ENCODE results near the gene ZNRF3. TPM values are rescaled to one million over a fixed set of nuclear protein-coding genes. Genes with fewer than 3 reads are reported as not detected.

Gene ZNRF3
- total and polyA plus RNA-seq, 8 donors: 2.4 to 6.8 (median 3.9) TPM

GRCh38 chr22:28931844-28932567, 48.6 kb downstream of the ZNRF3 start:
- 63 to 67% methylated on average over 5 of the region's 5 CpGs for WGBS, 2 donors
- no peak overlapping the region for H3K27ac ChIP-seq
- ATAC-seq: peak in 2 of 4 donors; percentile 17 to 18
- intact Hi-C loops (cut with DNase I): no loop called here
- peaks cover 5 to 33% (median 16%) of the 10 kb centered on the region in 3 donors for H3K4me1 ChIP-seq
- no peaks in the 10 kb centered on the region for H3K27me3 ChIP-seq
- H3K9me3 ChIP-seq: no peaks in the 10 kb centered on the region
- H3K4me3 ChIP-seq: no peak overlapping the region
- H3K36me3 ChIP-seq: no peaks in the 10 kb centered on the region
- FAIRE-seq: no peak
- TF ChIP-seq, protein P1, sequence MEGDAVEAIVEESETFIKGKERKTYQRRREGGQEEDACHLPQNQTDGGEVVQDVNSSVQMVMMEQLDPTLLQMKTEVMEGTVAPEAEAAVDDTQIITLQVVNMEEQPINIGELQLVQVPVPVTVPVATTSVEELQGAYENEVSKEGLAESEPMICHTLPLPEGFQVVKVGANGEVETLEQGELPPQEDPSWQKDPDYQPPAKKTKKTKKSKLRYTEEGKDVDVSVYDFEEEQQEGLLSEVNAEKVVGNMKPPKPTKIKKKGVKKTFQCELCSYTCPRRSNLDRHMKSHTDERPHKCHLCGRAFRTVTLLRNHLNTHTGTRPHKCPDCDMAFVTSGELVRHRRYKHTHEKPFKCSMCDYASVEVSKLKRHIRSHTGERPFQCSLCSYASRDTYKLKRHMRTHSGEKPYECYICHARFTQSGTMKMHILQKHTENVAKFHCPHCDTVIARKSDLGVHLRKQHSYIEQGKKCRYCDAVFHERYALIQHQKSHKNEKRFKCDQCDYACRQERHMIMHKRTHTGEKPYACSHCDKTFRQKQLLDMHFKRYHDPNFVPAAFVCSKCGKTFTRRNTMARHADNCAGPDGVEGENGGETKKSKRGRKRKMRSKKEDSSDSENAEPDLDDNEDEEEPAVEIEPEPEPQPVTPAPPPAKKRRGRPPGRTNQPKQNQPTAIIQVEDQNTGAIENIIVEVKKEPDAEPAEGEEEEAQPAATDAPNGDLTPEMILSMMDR (IDR thresholded peaks at IDR 0.05): no peak
- DNase-seq: no peak

- Histone ChIP-seq H3K4me1 (peaks cover 5 to 27% (median 14%) of the 10 kb centered on the region in 3 donors), H3K27me3 (no peaks in the 10 kb centered on the region), H3K9me3 (no peaks in the 10 kb centered on the region), H3K36me3 (no peaks in the 10 kb centered on the region), H3K27ac (no peak overlapping the region), H3K4me3 (no peak overlapping the region)
- TF ChIP-seq, protein P1 (IDR thresholded peaks at IDR 0.05): no peak
- FAIRE-seq (no peak), DNase-seq (no peak), ATAC-seq (peak; percentile 56 to 80 (median 68))
- 5 to 7% methylated on average over 2 of the region's 2 CpGs for WGBS, 2 donors
- intact Hi-C loops (cut with DNase I): no loop called here
Observed at GRCh38 chr22:28933321-28933720, 49.9 kb downstream of the ZNRF3 start.

- Histone ChIP-seq H3K4me1 (peaks cover 5 to 27% (median 14%) of the 10 kb centered on the region in 3 donors), H3K9me3 (no peaks in the 10 kb centered on the region), H3K27me3 (no peaks in the 10 kb centered on the region), H3K36me3 (no peaks in the 10 kb centered on the region), H3K27ac (no peak overlapping the region), H3K4me3 (no peak overlapping the region)
- TF ChIP-seq, protein P1 (IDR thresholded peaks at IDR 0.05): no peak
- ATAC-seq (no peak), FAIRE-seq (no peak), DNase-seq (no peak)
- intact Hi-C loops (cut with DNase I): no loop called here
- WGBS, 2 donors: 58 to 59% methylated on average over 3 of the region's 3 CpGs
Observed at GRCh38 chr22:28934026-28934425, 50.7 kb downstream of the ZNRF3 start.

GRCh38 chr22:28935140-28935539, 51.8 kb downstream of the ZNRF3 start:
- no peaks in the 10 kb centered on the region for H3K9me3 ChIP-seq
- H3K27ac ChIP-seq: no peak overlapping the region
- intact Hi-C loops (cut with DNase I): no loop called here
- H3K4me3 ChIP-seq: no peak overlapping the region
- no peaks in the 10 kb centered on the region for H3K36me3 ChIP-seq
- TF ChIP-seq, protein P1 (IDR thresholded peaks at IDR 0.05): no peak
- ATAC-seq (no peak), FAIRE-seq (no peak), DNase-seq (no peak)
- 89 to 90% methylated on average over 4 of the region's 4 CpGs for WGBS, 2 donors
- H3K27me3 ChIP-seq: no peaks in the 10 kb centered on the region
- H3K4me1 ChIP-seq: peaks cover 5 to 25% (median 14%) of the 10 kb centered on the region in 3 donors

GRCh38 chr22:28935713-28936112, 52.3 kb downstream of the ZNRF3 start:
- FAIRE-seq (no peak), ATAC-seq (no peak), DNase-seq (no peak)
- H3K4me3 ChIP-seq: no peak overlapping the region
- H3K9me3 ChIP-seq: no peaks in the 10 kb centered on the region
- peaks cover 5 to 19% (median 14%) of the 10 kb centered on the region in 3 donors for H3K4me1 ChIP-seq
- intact Hi-C loops (cut with DNase I): no loop called here
- H3K27me3 ChIP-seq: no peaks in the 10 kb centered on the region
- H3K27ac ChIP-seq: no peak overlapping the region
- WGBS, 2 donors: 95 to 98% methylated on average over 4 of the region's 4 CpGs
- TF ChIP-seq, protein P1 (IDR thresholded peaks at IDR 0.05): peak in 1 of 4 donors; percentile 17
- no peaks in the 10 kb centered on the region for H3K36me3 ChIP-seq
